ENCODE results near the gene USO1. TPM values are rescaled to one million over a fixed set of nuclear protein-coding genes. Genes with fewer than 3 reads are reported as not detected.

Gene USO1
- total and polyA plus RNA-seq, 2 donors (not counting 3 experiments of a cell fraction or from before 2014, with no cell fraction given): 29.1 to 66.0 TPM

DNA sequence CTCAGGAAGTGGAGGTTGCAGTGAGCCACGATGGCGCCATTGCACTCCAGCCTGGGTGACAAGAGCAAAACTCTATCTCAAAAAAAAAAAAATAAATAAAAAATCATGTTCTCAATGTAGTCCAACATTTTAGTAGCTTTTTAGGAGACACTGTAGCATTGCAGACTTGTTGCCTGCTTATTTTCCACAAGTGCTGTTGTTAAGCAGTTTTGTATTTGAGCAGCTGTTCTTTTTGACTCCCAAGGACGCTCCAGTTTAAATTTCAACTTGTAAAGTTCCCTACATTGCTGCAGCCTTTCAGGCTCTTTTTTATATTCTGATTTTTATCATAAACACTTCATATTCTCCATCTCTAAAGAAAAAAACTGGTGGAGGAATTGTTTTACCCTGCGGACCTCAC is 94.7 kb downstream of the USO1 start:
- DNase-seq (ENCODE audit: low read depth, low spot score) (no peak), FAIRE-seq (no peak)
- Histone ChIP-seq H3K27me3 (ENCODE audit: control insufficient read depth in 2 of 2, insufficient read depth in 2 of 2, low read length in 2 of 2) (no peaks in the 10 kb centered on the region), H4K20me1 (replicated peaks; ENCODE audit: control insufficient read depth, extremely low read depth, insufficient read depth, low read length) (no peaks in the 10 kb centered on the region), H3K36me3 (ENCODE audit: control insufficient read depth in 2 of 2, extremely low read depth in 1 of 2, insufficient read depth in 2 of 2, low read length in 2 of 2) (peaks cover 9 to 11% of the 10 kb centered on the region in 2 experiments), H3K27ac (ENCODE audit: insufficient read depth, low read depth, low read length) (no peak overlapping the region), H3K79me2 (ENCODE audit: control insufficient read depth, insufficient read depth, low read length) (no peaks in the 10 kb centered on the region), H3K4me2 (ENCODE audit: insufficient read depth, low read length) (no peak overlapping the region), H3K9ac (replicated peaks; ENCODE audit: extremely low read depth, insufficient read depth, low read length) (no peak overlapping the region), H3K4me1 (ENCODE audit: control insufficient read depth, extremely low read depth, insufficient read depth, low read length) (no peaks in the 10 kb centered on the region), H3K9me1 (replicated peaks; ENCODE audit: control insufficient read depth, extremely low read depth, insufficient read depth, low read length) (no peaks in the 10 kb centered on the region), H3K9me3 (replicated peaks; ENCODE audit: control insufficient read depth, insufficient read depth, low read length) (no peaks in the 10 kb centered on the region), H2AFZ (ENCODE audit: low read depth, low read length) (no peak overlapping the region), H3K4me3 (replicated peaks in 1 of 3; ENCODE audit: insufficient read depth in 1 of 3, low read depth in 1 of 3, low read length in 3 of 3) (no peak overlapping the region)
- intact Hi-C loops (cut with micrococcal nuclease): no loop called here
- ChIA-PET POLR2A (no interaction called here), CTCF (no interaction called here)
- dilution Hi-C loops (cut with MboI; ENCODE audit: extremely low pct_ligation_motif_present, low sequenced_read_pairs): no loop called here
- TF ChIP-seq JUN (IDR thresholded peaks at IDR 0.05; ENCODE audit: borderline replicate concordance, insufficient read depth, insufficient read length, low read depth) (no peak), EZH2 (IDR thresholded peaks at IDR 0.05; ENCODE audit: borderline replicate concordance, low read depth, low read length, severe bottlenecking) (no peak), MYC (IDR thresholded peaks at IDR 0.05; ENCODE audit: low read depth, low read length) (no peak), GATA2 (IDR thresholded peaks at IDR 0.05; ENCODE audit: insufficient read depth, insufficient read length, low read depth, low read length) (no peak), POLR2AphosphoS5 (IDR thresholded peaks at IDR 0.05; ENCODE audit: insufficient read depth, low read depth, low read length) (no peak), CTCF (IDR thresholded peaks at IDR 0.05; ENCODE audit: extremely low read depth in 1 of 2, insufficient read depth in 1 of 2, low read depth in 1 of 2, low read length in 2 of 2) (no peak), FOS (IDR thresholded peaks at IDR 0.05; ENCODE audit: borderline replicate concordance, insufficient read depth, low read length) (no peak), POLR2A (IDR thresholded peaks at IDR 0.05; ENCODE audit: low read depth, low read length) (no peak)
- TF ChIP-seq, protein P1, sequence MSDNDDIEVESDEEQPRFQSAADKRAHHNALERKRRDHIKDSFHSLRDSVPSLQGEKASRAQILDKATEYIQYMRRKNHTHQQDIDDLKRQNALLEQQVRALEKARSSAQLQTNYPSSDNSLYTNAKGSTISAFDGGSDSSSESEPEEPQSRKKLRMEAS (IDR thresholded peaks at IDR 0.05; ENCODE audit: insufficient read depth, insufficient read length): no peak
- BruUV-seq (replicated peaks): no TSS peak
